ENCODE measurements around the gene ARHGEF40.

DNA sequence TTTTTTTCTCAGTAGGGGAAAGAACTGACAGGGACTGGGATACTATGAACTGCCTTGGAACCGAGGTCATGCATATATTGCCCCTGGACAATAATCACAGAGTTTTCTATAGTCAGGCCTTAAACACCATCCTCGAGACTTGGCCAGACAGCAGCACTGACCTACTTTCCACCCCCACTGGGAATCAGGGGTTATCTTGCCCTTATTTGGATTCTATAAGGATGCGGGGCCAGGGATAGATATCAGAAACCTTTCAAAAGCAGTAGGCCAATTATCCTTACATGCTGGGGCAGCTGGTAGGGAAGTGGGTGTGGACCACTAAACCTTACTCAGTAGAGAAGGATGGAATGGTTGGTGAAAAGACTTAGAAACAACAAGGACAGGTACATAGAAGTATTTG, 26.3 kb downstream of the ARHGEF40 start:
- TF ChIP-seq, protein P1, sequence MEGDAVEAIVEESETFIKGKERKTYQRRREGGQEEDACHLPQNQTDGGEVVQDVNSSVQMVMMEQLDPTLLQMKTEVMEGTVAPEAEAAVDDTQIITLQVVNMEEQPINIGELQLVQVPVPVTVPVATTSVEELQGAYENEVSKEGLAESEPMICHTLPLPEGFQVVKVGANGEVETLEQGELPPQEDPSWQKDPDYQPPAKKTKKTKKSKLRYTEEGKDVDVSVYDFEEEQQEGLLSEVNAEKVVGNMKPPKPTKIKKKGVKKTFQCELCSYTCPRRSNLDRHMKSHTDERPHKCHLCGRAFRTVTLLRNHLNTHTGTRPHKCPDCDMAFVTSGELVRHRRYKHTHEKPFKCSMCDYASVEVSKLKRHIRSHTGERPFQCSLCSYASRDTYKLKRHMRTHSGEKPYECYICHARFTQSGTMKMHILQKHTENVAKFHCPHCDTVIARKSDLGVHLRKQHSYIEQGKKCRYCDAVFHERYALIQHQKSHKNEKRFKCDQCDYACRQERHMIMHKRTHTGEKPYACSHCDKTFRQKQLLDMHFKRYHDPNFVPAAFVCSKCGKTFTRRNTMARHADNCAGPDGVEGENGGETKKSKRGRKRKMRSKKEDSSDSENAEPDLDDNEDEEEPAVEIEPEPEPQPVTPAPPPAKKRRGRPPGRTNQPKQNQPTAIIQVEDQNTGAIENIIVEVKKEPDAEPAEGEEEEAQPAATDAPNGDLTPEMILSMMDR (conservative IDR thresholded peaks at IDR 0.05; ENCODE audit: low read depth, low read length): no peak
- TF ChIP-seq EZH2 (IDR thresholded peaks at IDR 0.05; ENCODE audit: low read length, unreplicated experiment) (no peak), EZH2phosphoT487 (IDR thresholded peaks at IDR 0.05; ENCODE audit: borderline replicate concordance, low read length) (no peak)
